Posterior vena cava (tissue), 2 donors: ENCODE measurements around the gene TSPAN12. TPM values are rescaled to one million over a fixed set of nuclear protein-coding genes. Genes with fewer than 3 reads are reported as not detected.

Experiments
- DNase-seq: peaks from one replicate; pipeline ENCODE4 v3.0.0-alpha.2; 2020; ENCODE audit warnings: low spot score
- intact Hi-C, 2 donors: fragments of 100-400 bp; cut with DNase I; formaldehyde crosslinking; loops; one replicate each; pipeline versions ENCODE4 v1.14.1 to v1.14.2; 2022 to 2023
- total RNA-seq, 2 donors: library from RNA; stranded (reverse); fragmentation: NEBNext Ultra II Directional; extraction: Animal tissue kit (Norgen Biotek cat#: 25700); gene quantifications; one replicate each; pipeline ENCODE4 v1.2.1, GENCODE V29; 2021
- donor health status: DM: yes; HTN: yes; CAD: no.
- donor health status: DM: yes; HTN: yes; CAD: no.

Gene TSPAN12
- total RNA-seq, 2 donors from 2014 or later: 7.5 to 9.8 TPM

GRCh38 chr7:120813546-120814252 is 44.2 kb downstream of the TSPAN12 start:
- DNase-seq: no peak
- intact Hi-C loops: no loop called here

- DNase-seq: no peak
- intact Hi-C loops: no loop called here
Measured at GRCh38 chr7:120813089-120813488, 44.9 kb downstream of the TSPAN12 start.

GRCh38 chr7:120809260-120809659 is 48.7 kb downstream of the TSPAN12 start:
- intact Hi-C loops: no loop called here
- DNase-seq: no peak

GRCh38 chr7:120807390-120807789 is 50.6 kb downstream of the TSPAN12 start:
- intact Hi-C loops: no loop called here
- no peak for DNase-seq

- intact Hi-C loops: no loop called here
- no peak for DNase-seq
Measured at GRCh38 chr7:120806669-120807068, 51.3 kb downstream of the TSPAN12 start.

- no peak for DNase-seq
- intact Hi-C loops: no loop called here
Measured at GRCh38 chr7:120805636-120806388, 52.1 kb downstream of the TSPAN12 start.

GRCh38 chr7:120802751-120803150 is 55.2 kb downstream of the TSPAN12 start:
- intact Hi-C loops: loop anchor here in 1 of 2 donors (5.0 kb wide), 1 partner anchor 140 kb away; no protein-coding TSS in a partner anchor

GRCh38 chr7:120799813-120800475 is 58.0 kb downstream of the TSPAN12 start:
- intact Hi-C loops: loop anchor here (5.0 to 10.0 kb wide), 2 partner anchors 142 to 145 kb away; no protein-coding TSS in a partner anchor
- DNase-seq: no peak

More at GRCh38 chr7:120802751-120803150, 55.2 kb downstream of the TSPAN12 start:
- DNase-seq: no peak

- DNase-seq: no peak
- intact Hi-C loops: loop anchor here in 1 of 2 donors (10.0 kb wide), 1 partner anchor 146 kb away; no protein-coding TSS in a partner anchor
Measured at GRCh38 chr7:120799147-120799546, 58.8 kb downstream of the TSPAN12 start.

- intact Hi-C loops: loop anchor here in 1 of 2 donors (10.0 kb wide), 1 partner anchor 148 kb away; no protein-coding TSS in a partner anchor
- no peak for DNase-seq
Measured at GRCh38 chr7:120797026-120797645, 60.8 kb downstream of the TSPAN12 start.

- no peak for DNase-seq
- intact Hi-C loops: loop anchor here in 1 of 2 donors (10.0 kb wide), 1 partner anchor 151 kb away; no protein-coding TSS in a partner anchor
Measured at GRCh38 chr7:120794106-120794729, 63.7 kb downstream of the TSPAN12 start.

- intact Hi-C loops: loop anchor here in 1 of 2 donors (10.0 kb wide), 1 partner anchor 151 kb away; no protein-coding TSS in a partner anchor
- DNase-seq: no peak
Measured at GRCh38 chr7:120793213-120793936, 64.6 kb downstream of the TSPAN12 start.

- no peak for DNase-seq
- intact Hi-C loops: loop anchor here in 1 of 2 donors (10.0 kb wide), 1 partner anchor 152 kb away; no protein-coding TSS in a partner anchor
Measured at GRCh38 chr7:120792861-120793130, 65.1 kb downstream of the TSPAN12 start.

GRCh38 chr7:120792091-120792860 is 65.7 kb downstream of the TSPAN12 start:
- peak; percentile 91 for DNase-seq
- intact Hi-C loops: loop anchor here in 1 of 2 donors (10.0 kb wide), 1 partner anchor 153 kb away; no protein-coding TSS in a partner anchor

- intact Hi-C loops: no loop called here
- DNase-seq: no peak
Measured at GRCh38 chr7:120785095-120785494, 72.8 kb downstream of the TSPAN12 start.

GRCh38 chr7:120783721-120784120 is 74.2 kb downstream of the TSPAN12 start:
- intact Hi-C loops: no loop called here
- DNase-seq: no peak

- no peak for DNase-seq
- intact Hi-C loops: no loop called here
Measured at GRCh38 chr7:120783273-120783672, 74.7 kb downstream of the TSPAN12 start.
